HK-2 (cell line): Measurements from ENCODE around the gene BCL3.
"Not testable (repeated sequence)": the region's sequence is repeated elsewhere in the genome, so short reads cannot be mapped to it uniquely, and the experiment has no call there.

Source experiments
- DNase-seq: peaks from one replicate; pipeline ENCODE4 v3.0.0-alpha.2; 2018; ENCODE audit not compliant: unreplicated experiment

BCL3 gene

DNA sequence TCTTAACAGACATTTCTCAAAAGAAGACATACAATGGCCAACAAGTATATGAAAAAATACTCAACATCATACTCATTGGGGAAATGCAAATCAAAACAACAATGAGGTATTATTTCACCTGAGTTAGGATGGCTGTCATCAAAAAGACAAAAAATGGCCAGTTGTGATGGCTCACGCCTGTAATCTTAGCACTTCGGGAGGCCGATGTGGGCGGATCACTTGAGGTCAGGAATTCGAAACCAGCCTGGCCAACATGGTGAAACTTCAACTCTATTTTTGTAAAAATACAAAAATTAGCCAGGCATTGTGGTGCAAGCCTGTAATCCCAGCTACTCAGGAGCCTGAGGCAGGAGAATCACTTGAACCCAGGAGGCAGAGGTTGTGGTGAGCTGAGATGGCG, 27.6 kb upstream of the BCL3 start:
- DNase-seq, result no peak

DNA sequence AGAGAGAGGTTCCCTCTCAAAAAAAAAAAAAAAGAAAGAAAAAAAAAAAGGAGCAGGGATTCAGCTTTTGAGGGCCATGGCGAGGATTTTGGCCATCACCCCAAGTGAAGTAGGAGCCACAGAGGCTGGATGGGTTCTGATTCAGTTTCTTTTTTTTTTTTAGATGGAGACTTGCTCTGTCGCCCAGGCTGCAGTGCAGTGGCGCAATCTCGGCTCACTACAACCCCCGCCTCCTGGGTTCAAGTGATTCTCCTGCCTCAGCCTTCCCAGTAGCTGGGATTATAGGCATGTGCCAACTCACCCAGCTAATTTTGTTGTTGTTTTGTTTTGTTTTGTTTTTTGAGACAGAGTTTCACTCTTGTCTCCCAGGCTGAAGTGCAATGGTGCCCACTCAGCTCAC, 27.1 kb upstream of the BCL3 start:
- not testable (repeated sequence) for DNase-seq

DNA sequence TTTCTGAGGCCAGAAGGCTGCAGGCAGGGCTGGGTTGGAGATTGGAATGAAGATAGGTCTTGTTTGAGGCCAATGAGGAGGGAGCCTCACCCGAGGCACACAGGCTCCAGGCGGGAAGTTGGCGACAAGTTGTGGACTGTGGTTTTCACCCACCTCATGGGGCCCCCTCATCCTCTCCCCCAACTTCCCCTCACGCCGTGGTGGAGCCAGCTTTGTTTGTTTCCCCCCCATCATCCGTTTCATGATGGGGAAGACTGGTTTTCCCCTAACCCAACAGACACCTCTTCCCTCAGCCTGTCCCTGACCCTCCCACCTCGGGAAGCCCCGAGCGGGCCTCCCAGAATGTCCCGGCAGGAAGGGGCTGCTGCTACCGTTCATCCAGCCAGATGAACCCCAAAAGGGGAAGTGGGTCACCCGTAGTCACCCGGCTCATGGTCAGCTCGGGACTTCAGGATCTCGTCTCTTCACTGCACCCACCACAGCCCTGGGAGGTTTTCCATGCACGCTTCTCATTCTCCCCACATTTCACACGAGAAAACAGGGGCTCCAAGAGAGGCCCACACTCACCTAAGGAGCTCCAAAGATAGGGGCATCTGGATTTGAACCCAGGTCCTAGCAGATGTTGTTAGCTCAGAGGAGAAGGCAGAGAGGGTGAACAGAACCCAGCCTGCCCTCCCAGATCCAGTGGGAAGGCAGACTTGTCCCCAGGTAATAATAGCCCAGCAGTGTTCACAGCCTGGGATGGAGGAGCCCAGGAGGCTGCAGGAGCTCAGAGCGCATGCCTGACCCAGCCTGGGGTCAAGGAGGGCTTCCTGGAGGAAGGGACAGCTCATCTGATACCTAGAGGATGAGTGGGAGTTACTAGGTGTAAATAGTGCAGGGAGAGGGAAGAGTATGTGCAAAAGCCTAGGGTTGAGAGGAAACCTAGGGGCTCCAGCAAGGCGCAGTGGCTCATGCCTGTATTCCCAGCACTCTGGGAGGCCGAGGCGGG, 26.1 kb upstream of the BCL3 start:
- DNase-seq, result no peak

GRCh38 chr19:44723299-44723951, 25.1 kb upstream of the BCL3 start:
- DNase-seq, result no peak

DNA sequence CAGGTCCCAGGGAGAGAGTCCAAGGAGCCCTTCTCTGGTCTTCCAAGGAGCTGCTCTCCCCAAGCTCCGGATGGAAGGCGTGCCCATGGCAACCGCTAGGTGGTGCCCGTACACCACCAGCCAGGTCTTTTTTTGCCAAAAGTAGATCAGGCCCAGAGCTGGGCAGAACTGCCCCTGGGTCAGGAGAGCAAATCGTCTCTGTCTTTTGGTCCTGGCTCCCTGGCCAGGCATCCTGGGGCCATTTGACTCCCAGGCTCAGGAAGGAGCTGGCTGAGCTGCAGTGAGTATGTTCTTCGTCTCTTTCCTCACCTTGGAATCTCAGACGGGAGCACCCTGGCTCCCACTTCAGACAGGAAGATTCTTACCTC, 24.6 kb upstream of the BCL3 start:
- peak; percentile 83 for DNase-seq

DNA sequence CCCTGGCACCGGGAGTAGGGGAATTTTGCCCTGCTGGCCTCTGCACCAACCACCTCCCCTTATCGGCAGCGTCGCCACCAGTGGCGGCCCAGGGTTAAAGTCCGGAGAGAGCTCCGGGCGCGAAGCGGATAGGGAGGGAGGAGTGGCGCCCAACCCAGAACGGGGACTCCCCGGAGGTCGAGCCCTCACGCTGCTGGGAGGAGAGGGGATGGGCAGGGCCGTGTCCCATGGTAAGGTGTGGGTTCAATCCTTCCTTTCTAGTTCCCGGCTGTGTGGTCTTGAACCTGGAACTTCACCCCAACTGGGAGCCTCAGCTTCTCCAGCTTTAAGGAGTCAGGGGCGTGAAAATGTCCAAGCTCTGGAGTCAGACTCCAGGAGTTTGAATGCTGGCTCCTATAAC, 23.3 kb upstream of the BCL3 start:
- peak; percentile 51 for DNase-seq

DNA sequence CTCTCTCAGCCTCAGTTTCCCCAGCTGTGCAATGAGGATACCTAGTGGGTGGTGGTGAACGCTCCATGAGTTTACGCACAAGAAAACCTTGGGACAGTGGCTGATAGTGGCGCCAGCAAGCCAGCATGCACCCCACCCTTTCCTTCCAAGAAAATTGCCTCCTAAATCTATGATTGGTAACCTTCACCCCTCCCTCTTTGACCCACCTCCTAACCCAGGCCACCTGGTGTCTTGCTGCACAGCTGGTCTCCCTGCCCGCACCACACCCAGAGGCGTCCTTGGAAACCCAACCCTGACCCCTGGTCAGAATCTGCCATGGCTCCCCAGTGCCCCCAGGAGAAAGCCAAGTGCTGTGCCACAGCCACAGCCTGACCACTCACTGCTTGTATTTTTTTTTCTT, 22.8 kb upstream of the BCL3 start:
- DNase-seq, result no peak

DNA sequence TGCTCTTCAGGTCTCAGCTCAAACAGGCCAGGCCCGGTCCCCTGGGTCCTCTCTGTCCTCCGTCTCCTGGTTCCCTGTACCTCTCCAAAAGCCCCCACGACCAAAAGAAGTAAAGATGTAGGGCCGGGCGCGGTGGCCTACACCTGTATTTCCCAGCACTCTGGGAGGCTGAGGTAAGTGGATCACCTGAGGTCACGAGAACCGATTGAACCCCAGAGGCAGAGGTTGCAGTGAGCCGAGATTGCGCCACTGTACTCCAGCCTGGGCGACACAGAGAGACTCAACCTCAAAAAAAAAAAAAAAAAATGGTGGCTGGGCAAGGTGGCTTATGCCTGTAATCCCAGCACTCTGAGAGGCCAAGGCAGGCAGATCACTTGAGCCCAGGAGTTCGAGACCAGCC, 22.0 kb upstream of the BCL3 start:
- DNase-seq, result no peak

DNA sequence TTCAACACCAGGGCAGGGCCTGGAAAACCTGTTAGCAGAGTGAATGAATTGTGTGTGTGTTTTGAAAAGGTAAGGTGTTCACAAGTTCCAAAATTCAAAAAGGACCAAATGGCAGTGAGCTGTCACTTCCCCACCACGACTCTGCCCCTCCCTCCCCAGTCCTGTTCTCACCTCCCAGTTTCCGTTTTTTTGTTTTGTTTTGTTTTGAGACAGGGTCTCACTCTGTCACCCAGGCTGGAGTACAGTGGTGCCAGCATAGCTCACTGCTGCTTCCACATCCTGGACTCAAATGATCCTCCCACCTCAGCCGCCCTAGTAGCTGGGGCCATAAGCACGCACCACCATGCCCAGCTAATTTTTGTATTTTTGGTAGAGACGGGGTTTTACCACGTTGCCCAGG, 20.3 kb upstream of the BCL3 start:
- DNase-seq, result no peak

DNA sequence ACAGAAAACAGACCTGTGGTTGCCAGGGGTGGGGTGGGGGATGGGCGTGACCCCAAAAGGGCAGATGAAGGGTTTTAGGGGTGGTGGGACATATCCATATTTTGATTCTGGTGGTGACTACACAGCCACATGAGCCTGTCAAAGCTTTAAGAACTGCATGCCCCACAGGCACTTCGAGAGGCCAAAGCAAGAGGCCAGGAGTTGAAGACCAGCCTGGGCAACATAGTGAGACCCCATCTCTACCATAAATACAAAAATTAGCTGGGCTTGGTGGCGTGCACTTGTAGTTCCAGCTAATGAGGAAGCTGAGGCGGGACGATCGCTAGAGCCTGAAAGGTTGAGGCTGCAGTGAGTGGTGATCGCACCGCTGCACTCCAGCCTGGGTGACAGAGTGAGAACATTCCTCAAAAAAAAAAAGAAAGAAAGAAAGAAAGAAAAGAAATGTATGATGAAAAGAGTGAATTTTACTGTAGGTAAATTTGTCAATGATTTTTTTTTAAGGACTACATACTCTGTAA, 18.9 kb upstream of the BCL3 start:
- no peak for DNase-seq

DNA sequence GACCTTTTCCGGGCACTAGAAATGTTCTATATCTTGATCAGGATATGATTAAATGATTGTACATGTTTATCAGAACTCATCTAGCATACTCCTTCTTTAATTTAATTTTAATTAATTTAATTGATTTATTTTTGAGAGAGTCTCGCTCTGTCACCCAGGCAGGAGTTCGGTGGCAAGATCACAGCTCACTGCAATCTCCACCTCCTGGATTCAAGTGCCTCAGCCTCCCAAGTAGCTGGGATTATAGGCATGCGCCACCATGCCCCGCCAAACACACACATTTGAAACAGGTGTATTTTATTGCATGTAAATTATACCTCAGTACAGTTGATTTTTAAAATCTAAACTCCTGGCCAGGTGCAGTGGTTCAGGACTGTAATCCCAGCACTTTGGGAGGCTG, 17.4 kb upstream of the BCL3 start:
- DNase-seq, result no peak

DNA sequence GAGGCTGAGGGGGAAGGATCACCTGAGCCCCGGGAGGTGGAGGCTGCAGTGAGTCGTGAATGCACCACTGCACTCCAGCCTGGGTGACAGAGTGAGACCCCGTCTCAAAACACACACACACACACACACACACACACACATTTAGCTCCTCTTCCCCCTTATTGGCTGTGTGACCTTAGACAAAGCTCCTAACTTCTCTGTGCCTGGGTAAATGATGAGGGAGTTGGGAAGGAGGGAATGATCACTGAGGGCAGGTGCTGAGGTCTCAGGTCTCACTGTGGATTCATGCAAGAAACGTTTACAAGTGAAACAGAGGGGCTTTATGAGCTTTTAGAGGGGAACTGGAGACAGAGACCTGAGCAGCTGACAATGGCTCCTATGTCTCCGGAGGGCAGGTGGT, 16.9 kb upstream of the BCL3 start:
- DNase-seq, result no peak

DNA sequence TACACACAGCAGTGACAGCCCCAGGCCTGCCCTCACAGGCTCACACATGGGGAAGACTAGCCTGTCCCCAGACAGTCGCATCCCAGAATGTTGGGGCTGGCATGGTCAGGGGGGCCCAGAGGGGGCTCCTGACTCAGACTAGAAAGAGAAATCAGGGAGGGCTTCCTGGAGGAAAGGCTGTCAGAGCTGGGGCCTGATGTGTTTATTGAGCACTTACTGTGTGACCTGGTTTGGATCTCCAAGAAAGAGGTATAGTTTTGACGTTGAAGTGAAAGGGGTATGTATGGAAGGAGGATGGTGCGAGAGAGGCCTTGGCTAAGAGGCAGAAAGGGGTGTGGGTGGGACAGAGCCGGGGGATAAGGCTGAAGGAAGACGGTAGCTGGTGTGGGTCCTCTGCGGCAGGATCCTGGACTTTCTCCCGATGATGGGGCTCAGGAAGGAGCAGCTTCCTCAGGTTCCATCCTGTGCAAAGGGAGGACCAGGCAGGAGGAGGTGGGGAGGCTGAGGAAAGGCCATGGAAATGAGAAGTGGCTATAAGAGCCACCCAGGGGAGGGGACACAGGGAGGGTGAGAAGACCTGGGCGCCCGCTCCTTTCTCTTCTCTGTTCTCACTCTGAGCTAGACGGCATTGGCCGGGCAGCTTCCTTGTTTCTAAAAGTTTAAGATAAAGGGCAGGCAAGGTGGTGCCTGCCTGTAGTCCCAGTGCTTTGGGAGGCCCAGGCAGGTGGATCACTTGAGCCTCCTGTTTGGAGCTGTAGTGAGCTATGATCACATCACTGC, 16.1 kb upstream of the BCL3 start:
- DNase-seq, result no peak

GRCh38 chr19:44734357-44734756, 14.2 kb upstream of the BCL3 start:
- no peak for DNase-seq

DNA sequence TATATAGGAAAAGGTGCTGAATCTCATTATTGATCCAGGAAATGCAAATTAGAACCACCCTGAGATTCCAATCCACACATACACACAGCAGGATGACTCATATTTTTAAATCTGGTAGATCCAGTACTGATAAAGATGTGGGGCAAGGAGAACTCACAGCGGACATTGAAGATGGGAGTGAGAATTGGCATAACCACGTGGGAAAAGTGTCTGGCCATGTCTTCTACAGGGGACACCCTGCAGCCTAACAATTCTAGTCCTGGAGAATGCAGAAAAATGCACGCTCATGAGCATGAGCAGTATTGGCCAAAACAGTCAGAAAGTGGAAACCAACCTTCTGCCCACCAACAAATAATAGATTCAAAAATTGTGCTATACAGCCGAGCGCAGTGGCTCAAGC, 13.5 kb upstream of the BCL3 start:
- no peak for DNase-seq

DNA sequence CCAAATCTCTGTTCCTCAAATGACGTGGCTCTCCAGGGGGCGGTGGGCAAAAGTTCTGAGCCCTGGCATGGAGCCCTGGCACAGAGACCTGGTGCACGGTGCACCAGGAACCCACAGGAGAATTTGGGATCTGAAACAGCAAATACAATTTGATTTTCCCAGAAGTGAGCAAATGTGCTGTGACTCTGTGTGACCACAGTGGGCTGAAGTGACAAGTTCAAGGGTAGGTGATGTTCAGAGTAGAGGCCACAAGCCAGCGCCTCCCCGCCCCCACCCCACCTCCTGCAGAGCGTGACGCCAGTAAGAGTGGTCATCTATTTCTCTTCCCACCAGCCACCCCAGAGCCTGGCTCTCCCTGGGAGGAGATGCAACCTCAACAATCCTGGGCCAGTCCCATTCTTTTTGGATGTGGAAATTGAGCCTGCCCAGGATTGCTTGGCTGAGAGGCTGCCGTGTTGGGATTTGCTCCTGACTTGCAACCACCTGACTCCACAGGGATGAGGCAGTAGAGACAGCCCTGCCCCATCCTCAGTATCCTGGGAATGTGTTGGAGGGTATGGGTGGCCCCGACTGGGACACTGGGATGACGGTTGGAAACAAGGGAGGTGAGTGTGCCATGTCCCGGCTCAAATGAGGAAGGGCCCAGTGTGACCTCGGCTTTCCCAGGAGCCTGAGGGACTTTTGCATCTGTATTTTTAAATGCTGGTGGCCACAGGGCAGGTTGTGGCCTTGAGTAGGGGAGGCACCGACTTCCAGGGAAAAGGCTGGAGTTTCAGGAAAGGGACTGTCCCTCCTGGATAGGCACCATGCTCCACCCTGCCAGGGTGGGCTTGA, 11.1 kb upstream of the BCL3 start:
- peak; percentile 79 for DNase-seq

- no peak for DNase-seq
Observed at GRCh38 chr19:44738136-44738535, 10.4 kb upstream of the BCL3 start.

DNA sequence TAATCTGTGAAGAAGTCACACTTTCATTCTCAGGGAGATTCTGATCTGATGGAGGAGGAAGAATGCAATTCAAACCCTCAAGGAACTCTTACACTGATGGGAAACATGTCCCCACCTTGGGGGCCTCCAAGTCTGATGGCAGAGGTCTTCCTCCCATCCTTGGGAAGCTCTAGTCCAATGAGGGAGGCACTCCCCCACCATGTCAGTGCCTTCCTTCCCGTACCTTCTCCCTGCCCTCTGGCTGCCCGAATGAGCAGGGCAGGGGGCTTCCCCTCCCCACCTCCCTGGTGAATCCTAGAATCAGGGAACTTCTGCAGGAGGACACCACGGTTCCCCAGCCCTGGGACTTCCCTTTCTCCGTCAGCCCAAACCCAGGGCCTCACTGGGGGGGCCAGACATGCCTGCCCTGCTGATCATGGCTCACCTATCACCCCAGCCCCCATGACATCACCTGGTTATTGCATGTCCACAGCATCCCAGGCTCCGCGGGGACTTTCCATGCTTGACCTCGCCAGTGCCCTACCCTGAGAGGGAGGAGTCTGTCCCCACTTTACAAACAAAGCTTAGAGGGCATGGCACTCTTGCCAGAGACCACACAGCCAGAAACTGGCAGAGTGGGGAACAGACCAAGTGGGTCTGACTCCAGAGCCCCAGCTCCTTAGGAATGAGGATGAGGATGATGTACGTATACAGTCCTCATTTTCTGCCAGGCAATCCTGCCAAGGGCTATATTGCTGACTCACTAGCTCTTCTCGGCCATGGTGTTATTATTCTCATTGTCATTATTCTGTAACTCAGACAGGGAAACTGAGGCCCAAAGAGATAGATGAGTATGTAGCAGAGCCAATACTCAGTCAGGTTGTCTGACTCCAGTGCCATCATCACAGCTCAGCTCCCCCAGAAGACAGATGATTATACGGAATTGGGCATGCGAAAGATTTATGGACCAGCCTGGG, 9.6 kb upstream of the BCL3 start:
- peak; percentile 79 for DNase-seq

DNA sequence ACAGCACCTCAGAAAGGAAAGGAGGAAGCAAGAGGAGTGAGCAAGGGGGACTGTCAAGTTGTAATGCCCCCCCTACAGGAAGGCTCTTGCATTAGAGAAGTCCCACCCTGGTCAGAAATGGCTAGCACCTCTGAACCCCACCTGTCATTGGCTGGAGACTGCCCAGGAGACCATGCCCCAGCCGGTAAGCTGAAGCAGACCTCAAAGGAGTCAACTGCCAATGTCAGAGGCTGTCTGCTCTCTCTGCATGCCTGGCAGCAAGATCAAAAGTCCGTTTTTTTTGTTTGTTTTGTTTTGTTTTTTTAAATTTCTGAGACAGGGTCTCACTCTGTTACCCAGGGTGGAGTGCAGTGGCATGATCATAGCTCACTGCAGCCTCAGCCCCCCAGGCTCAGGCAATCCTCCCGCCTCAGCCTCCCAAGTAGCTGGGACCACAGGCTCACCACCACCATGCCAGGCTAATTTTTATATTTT, 8.1 kb upstream of the BCL3 start:
- DNase-seq, result no peak

GRCh38 chr19:44741258-44741731, 7.2 kb upstream of the BCL3 start:
- DNase-seq, result no peak
